Suprapubic skin (tissue), 4 donors: ENCODE measurements around the gene LIPC. TPM values are rescaled to one million over a fixed set of nuclear protein-coding genes. Genes with fewer than 3 reads are reported as not detected.

Source experiments
- DNase-seq, 2 donors: peaks; one replicate each; pipeline ENCODE4 v3.0.0-alpha.2; 2019; ENCODE audit warnings: low spot score in 2 of 2
- H3K27ac ChIP-seq: fragments of 200-600 bp; sonication (generic); one replicate; pipeline ENCODE4 v1.5.1; 2019
- H3K27me3 ChIP-seq: fragments of 200-600 bp; sonication (generic); one replicate; pipeline ENCODE4 v1.5.1; 2019
- H3K36me3 ChIP-seq: fragments of 200-600 bp; sonication (generic); one replicate; pipeline ENCODE4 v1.5.1; 2019
- H3K4me1 ChIP-seq: fragments of 200-600 bp; sonication (generic); one replicate; pipeline ENCODE4 v1.5.1; 2019
- H3K4me3 ChIP-seq: fragments of 200-600 bp; sonication (generic); one replicate; pipeline ENCODE4 v1.5.1; 2019; ENCODE audit warnings: mild to moderate bottlenecking
- H3K9me3 ChIP-seq: fragments of 200-600 bp; sonication (generic); one replicate; pipeline ENCODE4 v1.5.1; 2019
- EP300 ChIP-seq: sonication (generic); formaldehyde crosslinking; IDR thresholded peaks from one replicate; pipeline ENCODE4 v1.6.1; 2017; ENCODE audit warnings: antibody characterized with exemption
- POLR2A ChIP-seq, 2 donors: fragments of 450-650 bp; IDR thresholded peaks; one replicate each; pipeline ENCODE4 v1.6.1; 2017; ENCODE audit warnings: antibody characterized with exemption in 2 of 2, mild to moderate bottlenecking in 2 of 2, moderate library complexity in 2 of 2
- POLR2AphosphoS5 ChIP-seq, 3 donors: sonication (generic); formaldehyde crosslinking; IDR thresholded peaks; one replicate each; pipeline ENCODE4 v1.6.1; 2017; ENCODE audit warnings: antibody characterized with exemption in 3 of 3
- WGBS: methylation state at CpG from one replicate; pipeline ENCODE4 v1.1.5; 2018; 5-methylcytosine and 5-hydroxymethylcytosine counted together
- total RNA-seq, 4 donors: library from RNA; depleted of rRNA; stranded (reverse); fragments of >200 nt; gene quantifications; one replicate each; pipeline ENCODE4 v1.1.0, GENCODE V29; 2016
- TF ChIP-seq, protein P1 (sequence below), 2 donors: fragments of 200-600 bp in 1 of 2; fragments of 450-650 bp in 1 of 2; sonication (generic) in 1 of 2; IDR thresholded peaks; one replicate each; pipeline ENCODE4 v1.5.1; 2016 to 2019; ENCODE audit warnings: antibody characterized with exemption in 2 of 2, mild to moderate bottlenecking in 1 of 2, moderate library complexity in 1 of 2

LIPC gene
- total RNA-seq, 4 donors from 2014 or later, result 0.26 to 0.96 TPM; not detected in 2

DNA sequence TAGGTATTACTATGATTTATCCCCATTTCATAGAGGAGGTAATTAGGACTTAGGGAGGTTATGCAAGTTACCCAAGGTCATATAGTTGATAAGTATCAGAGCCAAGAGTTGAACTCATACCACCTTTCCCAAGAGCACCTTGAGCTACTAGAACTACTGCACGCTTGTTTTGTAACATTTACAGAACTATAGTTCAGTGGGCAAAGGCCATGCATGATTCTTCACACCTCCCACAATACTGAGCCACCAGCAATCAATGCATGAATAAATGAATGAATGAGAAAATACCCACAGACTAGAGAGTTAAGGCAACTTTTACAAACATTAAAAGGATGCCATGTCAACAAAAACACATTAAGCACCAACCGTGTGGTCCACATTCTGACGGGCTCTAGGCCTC, 46.8 kb downstream of the LIPC start:
- no peak for DNase-seq
- H3K4me3 ChIP-seq, result no peak overlapping the region
- H3K4me1 ChIP-seq, result peaks cover 27% of the 10 kb centered on the region
- no peaks in the 10 kb centered on the region for H3K27me3 ChIP-seq
- WGBS, result 90% methylated on average over 3 of the region's 3 CpGs
- H3K9me3 ChIP-seq, result no peaks in the 10 kb centered on the region
- TF ChIP-seq, protein P1, sequence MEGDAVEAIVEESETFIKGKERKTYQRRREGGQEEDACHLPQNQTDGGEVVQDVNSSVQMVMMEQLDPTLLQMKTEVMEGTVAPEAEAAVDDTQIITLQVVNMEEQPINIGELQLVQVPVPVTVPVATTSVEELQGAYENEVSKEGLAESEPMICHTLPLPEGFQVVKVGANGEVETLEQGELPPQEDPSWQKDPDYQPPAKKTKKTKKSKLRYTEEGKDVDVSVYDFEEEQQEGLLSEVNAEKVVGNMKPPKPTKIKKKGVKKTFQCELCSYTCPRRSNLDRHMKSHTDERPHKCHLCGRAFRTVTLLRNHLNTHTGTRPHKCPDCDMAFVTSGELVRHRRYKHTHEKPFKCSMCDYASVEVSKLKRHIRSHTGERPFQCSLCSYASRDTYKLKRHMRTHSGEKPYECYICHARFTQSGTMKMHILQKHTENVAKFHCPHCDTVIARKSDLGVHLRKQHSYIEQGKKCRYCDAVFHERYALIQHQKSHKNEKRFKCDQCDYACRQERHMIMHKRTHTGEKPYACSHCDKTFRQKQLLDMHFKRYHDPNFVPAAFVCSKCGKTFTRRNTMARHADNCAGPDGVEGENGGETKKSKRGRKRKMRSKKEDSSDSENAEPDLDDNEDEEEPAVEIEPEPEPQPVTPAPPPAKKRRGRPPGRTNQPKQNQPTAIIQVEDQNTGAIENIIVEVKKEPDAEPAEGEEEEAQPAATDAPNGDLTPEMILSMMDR (IDR thresholded peaks at IDR 0.05), result no peak
- TF ChIP-seq EP300 (no peak), POLR2AphosphoS5 (IDR thresholded peaks at IDR 0.05) (no peak), POLR2A (IDR thresholded peaks at IDR 0.05) (no peak)
- H3K36me3 ChIP-seq, result no peaks in the 10 kb centered on the region
- no peak overlapping the region for H3K27ac ChIP-seq

DNA sequence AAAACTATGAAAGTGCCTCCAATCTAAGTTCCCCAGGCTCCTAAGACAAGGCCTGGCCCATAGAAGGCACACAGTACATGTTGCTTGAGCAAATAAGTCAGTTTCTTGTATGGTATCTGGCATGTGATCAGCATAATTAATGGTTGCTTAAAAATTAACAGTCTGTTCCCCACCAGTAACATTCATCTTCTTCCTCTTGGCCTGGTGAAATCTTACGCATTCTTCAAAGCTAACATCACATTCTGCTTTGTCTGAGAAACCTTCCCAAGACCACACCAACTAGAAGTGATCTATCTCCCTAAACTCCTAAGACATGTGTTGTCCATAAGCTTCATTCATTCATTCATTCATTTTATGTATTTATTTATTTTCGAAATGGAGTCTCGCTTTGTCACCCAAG, 48.1 kb downstream of the LIPC start:
- no peak for DNase-seq
- Histone ChIP-seq H3K4me1 (peaks cover 20% of the 10 kb centered on the region), H3K9me3 (no peaks in the 10 kb centered on the region), H3K4me3 (no peak overlapping the region), H3K27me3 (no peaks in the 10 kb centered on the region), H3K27ac (no peak overlapping the region), H3K36me3 (no peaks in the 10 kb centered on the region)
- TF ChIP-seq, protein P1 (IDR thresholded peaks at IDR 0.05), result no peak
- no peak for TF ChIP-seq POLR2AphosphoS5 (IDR thresholded peaks at IDR 0.05)
- no peak for TF ChIP-seq POLR2A (IDR thresholded peaks at IDR 0.05)
- no peak for TF ChIP-seq EP300
- 97% methylated on average over 3 of the region's 3 CpGs for WGBS

DNA sequence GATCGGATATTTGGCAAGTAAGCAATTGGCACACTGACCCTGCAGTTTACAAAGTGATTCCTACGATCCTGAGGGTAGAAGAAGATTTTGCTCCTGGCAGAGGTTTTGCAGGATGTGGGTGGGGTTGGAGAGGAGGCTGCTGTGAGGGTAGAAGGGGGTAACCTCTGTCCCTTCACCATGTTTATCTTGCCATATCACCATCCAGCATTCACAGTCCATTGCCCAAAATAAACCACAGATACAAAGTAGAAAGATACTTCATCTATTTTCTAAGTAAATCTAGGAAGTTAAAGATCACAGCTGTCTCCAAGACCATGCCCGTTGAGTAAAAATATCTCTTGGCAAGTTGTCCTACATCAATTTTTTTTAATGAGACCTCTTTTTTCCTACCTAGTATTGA, 51.6 kb downstream of the LIPC start:
- no peak for DNase-seq
- Histone ChIP-seq H3K9me3 (no peaks in the 10 kb centered on the region), H3K4me3 (no peak overlapping the region), H3K27me3 (no peaks in the 10 kb centered on the region), H3K36me3 (no peaks in the 10 kb centered on the region), H3K27ac (no peak overlapping the region), H3K4me1 (peaks cover 14% of the 10 kb centered on the region)
- WGBS, result 55% methylated on average over 3 of the region's 3 CpGs
- TF ChIP-seq POLR2AphosphoS5 (IDR thresholded peaks at IDR 0.05) (no peak), EP300 (no peak), POLR2A (IDR thresholded peaks at IDR 0.05) (no peak)
- TF ChIP-seq, protein P1 (IDR thresholded peaks at IDR 0.05), result no peak

DNA sequence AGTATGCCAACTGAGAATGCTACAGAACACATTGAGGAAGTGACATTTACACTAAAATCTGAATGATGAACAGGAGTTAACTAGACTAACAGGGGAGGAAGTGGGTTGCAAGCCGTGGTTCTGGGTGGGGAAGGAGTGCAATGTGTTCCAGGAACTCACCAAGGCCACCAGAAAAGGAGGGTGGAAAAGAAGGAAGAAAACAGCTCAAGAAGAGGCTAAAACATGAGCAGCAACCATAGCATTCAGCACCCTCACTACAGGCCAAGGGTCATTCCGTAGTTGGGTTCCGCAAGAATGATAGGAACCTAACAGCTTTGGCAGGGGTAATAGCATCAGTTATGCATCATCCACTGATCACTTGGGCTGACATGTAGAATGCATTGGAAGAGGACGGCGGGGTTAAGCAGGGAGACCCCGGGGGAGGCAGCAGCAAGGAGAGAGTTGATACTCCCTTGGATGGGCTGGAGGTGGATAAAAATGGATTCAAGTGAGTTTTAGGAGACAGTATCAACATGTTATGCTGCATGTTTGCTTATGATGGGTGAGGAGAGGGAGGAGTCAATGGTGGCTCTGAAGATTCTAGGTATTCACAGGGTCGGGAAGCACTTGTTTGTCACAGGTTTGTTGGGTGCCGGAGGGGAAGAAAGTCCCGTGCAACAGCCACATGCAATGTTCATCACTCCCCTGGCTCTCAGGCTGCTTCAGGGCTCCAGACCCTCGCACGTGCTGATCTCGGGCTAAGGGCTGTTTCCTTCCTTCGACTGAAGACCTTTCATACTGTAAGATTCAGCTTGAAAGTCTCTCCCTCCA, 53.2 kb downstream of the LIPC start:
- no peak for TF ChIP-seq POLR2A (IDR thresholded peaks at IDR 0.05)
- TF ChIP-seq POLR2AphosphoS5 (IDR thresholded peaks at IDR 0.05), result no peak
- no peak for TF ChIP-seq EP300
- TF ChIP-seq, protein P1 (IDR thresholded peaks at IDR 0.05), result no peak
- WGBS, result 82% methylated on average over 13 of the region's 13 CpGs
- Histone ChIP-seq H3K36me3 (no peaks in the 10 kb centered on the region), H3K9me3 (no peaks in the 10 kb centered on the region), H3K4me3 (no peak overlapping the region), H3K27ac (no peak overlapping the region), H3K27me3 (no peaks in the 10 kb centered on the region), H3K4me1 (peaks cover 14% of the 10 kb centered on the region)
- DNase-seq, result no peak

DNA sequence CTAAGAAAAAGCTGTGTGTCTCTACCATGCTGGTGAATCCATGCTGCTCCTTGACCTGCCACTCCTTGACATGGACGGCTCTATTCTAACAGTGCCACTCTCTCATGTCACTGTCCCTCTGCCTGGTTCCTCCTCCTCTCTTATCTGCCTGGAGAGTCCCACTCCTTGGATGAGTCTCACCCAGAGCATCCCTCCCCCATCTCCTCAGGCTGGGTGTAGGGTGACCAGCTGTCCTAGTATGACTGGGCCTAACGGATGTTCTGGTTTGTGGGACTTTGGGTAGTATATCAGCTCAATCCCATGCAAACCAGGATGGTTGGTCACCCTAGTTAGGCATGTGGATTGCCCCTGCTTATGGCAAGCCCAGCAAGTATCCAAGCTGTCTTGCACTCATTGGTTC, 54.3 kb downstream of the LIPC start:
- Histone ChIP-seq H3K4me1 (peaks cover 18% of the 10 kb centered on the region), H3K27me3 (no peaks in the 10 kb centered on the region), H3K4me3 (no peak overlapping the region), H3K36me3 (no peaks in the 10 kb centered on the region), H3K9me3 (no peaks in the 10 kb centered on the region), H3K27ac (no peak overlapping the region)
- TF ChIP-seq POLR2A (IDR thresholded peaks at IDR 0.05), result no peak
- TF ChIP-seq, protein P1 (IDR thresholded peaks at IDR 0.05), result no peak
- no peak for TF ChIP-seq EP300
- TF ChIP-seq POLR2AphosphoS5 (IDR thresholded peaks at IDR 0.05), result no peak
- no peak for DNase-seq
- 100% methylated on average over 2 of the region's 2 CpGs for WGBS
